Activated CD4-positive, CD25-positive, alpha-beta regulatory T cell treated with anti-CD3 and anti-CD28 coated beads, Interleukin-2, amount 50 U/mL, for 72 hours (primary cell): ENCODE measurements around the gene HEBP1.
"Not testable (repeated sequence)": the region's sequence is repeated elsewhere in the genome, so short reads cannot be mapped to it uniquely, and the experiment has no call there.

ENCODE experiments used
- DNase-seq: peaks from one replicate; pipeline ENCODE4 v3.0.0; 2021

Gene HEBP1

GRCh38 chr12:12999959-13000615 is at the start of gene HEBP1:
TSS of gene HEBP1 (minus strand) at chr12:13000265. CDS start at chr12:13000114, 151 bp downstream.
- peak; percentile 99 for DNase-seq

GRCh38 chr12:13049816-13050215 is 49.8 kb upstream of the HEBP1 start:
- no peak for DNase-seq

- DNase-seq: no peak
Observed at GRCh38 chr12:13046964-13047363, 46.9 kb upstream of the HEBP1 start.

GRCh38 chr12:13045816-13046215 is 45.8 kb upstream of the HEBP1 start:
- DNase-seq: no peak

- DNase-seq: no peak
Observed at GRCh38 chr12:13044906-13045299, 44.8 kb upstream of the HEBP1 start.

- DNase-seq: peak; percentile 75
Observed at GRCh38 chr12:13044002-13044905, 44.2 kb upstream of the HEBP1 start, which contains the start of gene FAM234B. TSS of gene FAM234B (plus strand) at chr12:13044381. CDS start at chr12:13044404, 23 bp downstream.

GRCh38 chr12:13042666-13043230 is 42.7 kb upstream of the HEBP1 start:
- DNase-seq: no peak

GRCh38 chr12:13041224-13041623 is 41.2 kb upstream of the HEBP1 start:
- no peak for DNase-seq

- DNase-seq: no peak
Observed at GRCh38 chr12:13039328-13039956, 39.4 kb upstream of the HEBP1 start.

- DNase-seq: no peak
Observed at GRCh38 chr12:13038491-13039161, 38.6 kb upstream of the HEBP1 start.

- DNase-seq: no peak
Observed at GRCh38 chr12:13036881-13037280, 36.8 kb upstream of the HEBP1 start.

- DNase-seq: not testable (repeated sequence)
Observed at GRCh38 chr12:13035335-13035734, 35.3 kb upstream of the HEBP1 start.

GRCh38 chr12:13033476-13033875 is 33.4 kb upstream of the HEBP1 start:
- no peak for DNase-seq

- no peak for DNase-seq
Observed at GRCh38 chr12:13032164-13032563, 32.1 kb upstream of the HEBP1 start.

GRCh38 chr12:13030541-13031291 is 30.7 kb upstream of the HEBP1 start:
- DNase-seq: no peak

- no peak for DNase-seq
Observed at GRCh38 chr12:13028825-13029570, 28.9 kb upstream of the HEBP1 start.

GRCh38 chr12:13027508-13027907 is 27.4 kb upstream of the HEBP1 start:
- DNase-seq: no peak

GRCh38 chr12:13027032-13027431 is 27.0 kb upstream of the HEBP1 start:
- no peak for DNase-seq

GRCh38 chr12:13026286-13026685 is 26.2 kb upstream of the HEBP1 start:
- no peak for DNase-seq

GRCh38 chr12:13024531-13024916 is 24.5 kb upstream of the HEBP1 start:
- DNase-seq: no peak
